GM18907 (cell line): ENCODE measurements around the gene TYW1.
"Not testable (repeated sequence)": the region's sequence is repeated elsewhere in the genome, so short reads cannot be mapped to it uniquely, and the experiment has no call there.

Experiments
- ATAC-seq: cut with Tn5 transposase; IDR thresholded peaks from one replicate; pipeline ENCODE4 v1.9.1; 2021; ENCODE audit warnings: mild to moderate bottlenecking, moderate library complexity; ENCODE audit not compliant: unreplicated experiment

Gene TYW1

GRCh38 chr7:67229018-67229417, 232.4 kb downstream of the TYW1 start:
- ATAC-seq: not testable (repeated sequence)

DNA sequence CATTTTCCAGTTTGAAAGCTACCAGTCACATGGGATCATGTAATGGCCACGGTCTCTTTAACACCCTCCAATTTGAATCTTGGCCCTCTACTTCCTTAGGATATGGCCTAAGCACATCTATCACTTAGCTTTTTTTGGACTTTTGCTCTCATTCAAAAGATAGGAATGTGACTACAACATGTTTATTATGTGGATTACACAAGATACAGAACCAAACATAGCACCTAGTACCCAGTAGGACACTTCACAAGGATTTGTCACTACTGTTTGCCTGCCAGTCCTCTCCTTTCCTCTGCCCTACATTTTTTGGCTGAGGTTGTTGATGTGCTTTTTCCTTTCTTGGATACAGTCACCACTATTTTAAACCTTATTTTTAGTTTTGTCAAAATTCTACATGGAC, 233.4 kb downstream of the TYW1 start:
- not testable (repeated sequence) for ATAC-seq

- ATAC-seq: not testable (repeated sequence)
Measured at GRCh38 chr7:67233506-67233905, 236.9 kb downstream of the TYW1 start.

DNA sequence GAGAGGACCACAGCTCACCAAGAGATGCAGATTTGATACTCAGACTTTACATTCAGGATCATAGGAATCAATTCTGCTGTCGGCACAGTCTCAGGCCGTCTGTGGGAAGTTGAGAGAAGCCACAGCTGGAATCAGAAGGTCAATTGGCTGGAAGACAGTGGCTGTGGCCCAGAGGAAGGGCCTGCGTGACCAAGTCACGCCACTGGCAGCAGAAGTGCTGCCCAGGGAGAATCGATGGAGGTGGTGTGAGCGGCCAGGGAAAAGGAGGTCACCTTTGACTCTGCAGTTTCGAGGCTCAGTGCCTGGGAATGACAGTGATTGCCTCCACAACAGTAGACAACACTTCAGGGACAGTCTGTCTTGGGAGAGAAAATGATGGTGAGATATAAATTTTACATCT, 239.6 kb downstream of the TYW1 start:
- not testable (repeated sequence) for ATAC-seq

DNA sequence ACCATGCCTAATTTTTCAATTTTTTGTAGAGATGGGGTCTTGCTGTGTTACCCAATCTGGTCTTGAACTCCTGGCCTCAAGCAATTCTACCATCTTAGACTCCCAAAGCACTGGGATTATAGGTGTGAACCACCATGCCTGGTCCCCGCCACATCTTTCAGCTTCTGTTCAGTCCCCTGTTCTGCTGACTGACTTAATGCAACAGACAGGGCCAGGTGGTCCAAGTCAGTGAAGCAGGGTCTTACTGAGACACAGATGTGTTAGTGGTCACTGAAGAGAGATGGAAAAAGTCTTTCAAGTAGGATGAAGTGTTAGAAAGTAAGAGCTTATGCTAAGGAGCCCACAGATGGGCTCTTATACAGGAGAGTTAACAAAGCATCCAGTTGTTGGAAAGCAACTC, 246.2 kb downstream of the TYW1 start:
- not testable (repeated sequence) for ATAC-seq

- not testable (repeated sequence) for ATAC-seq
Measured at GRCh38 chr7:67248364-67248763, 251.7 kb downstream of the TYW1 start.

GRCh38 chr7:67251986-67252558, 255.4 kb downstream of the TYW1 start:
- no peak for ATAC-seq

DNA sequence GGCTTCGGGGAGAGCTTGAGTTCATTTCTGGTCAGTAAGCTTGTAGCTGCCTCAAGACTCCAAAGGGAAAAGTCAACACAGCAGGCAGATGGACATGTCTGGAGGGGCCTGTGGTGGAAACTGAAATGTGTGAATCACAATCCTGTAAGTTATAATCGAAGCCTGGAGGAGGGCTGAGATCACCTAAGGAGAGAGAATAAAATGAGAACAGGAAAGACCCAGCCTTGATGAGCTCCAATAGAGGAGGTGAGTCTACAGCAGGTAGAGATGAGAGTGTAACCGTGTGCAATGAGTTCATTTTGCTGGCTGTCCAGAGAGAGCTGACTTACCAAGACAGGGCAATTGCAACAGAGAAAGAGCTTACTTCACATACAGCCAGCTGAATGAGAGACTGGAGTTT, 258.4 kb downstream of the TYW1 start:
- not testable (repeated sequence) for ATAC-seq

DNA sequence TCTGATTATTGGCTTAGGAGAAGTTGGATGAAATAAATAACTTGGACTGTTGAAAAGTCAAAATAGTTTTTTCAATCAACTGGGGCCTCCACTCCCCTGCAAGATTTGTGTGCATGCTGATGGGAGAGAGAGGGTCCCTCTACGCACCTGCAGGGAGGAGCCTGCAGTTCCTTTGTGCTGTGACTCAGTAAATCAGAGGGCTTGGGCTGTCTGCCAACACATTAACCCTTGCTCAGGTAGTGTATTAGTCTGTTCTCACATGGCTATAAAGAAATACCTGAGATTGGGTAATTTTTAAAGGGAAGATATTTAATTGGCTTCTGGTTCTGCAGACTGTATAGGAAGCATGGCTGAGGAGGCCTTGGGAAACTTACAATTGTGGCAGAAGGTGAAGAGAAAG, 261.1 kb downstream of the TYW1 start:
- not testable (repeated sequence) for ATAC-seq

DNA sequence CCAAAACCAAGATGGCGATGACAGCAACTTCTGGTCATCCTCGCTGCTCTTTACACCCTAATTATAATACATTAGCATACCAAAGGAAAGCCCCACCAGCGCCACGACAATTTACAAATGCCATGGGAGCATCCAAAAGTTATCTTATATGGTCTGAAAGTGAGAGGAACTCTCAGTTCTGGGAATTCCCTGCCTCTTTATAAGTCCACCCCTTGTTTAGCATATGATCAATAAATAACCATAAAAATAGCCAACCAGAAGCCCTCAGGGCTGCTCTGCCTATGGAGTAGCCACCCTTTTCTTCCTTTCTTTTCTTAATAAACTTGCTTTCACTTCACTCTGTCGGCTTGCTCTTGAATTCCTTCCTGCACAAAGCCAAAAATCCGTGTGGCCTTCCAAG, 262.7 kb downstream of the TYW1 start:
- ATAC-seq: not testable (repeated sequence)

GRCh38 chr7:67260166-67260586, 263.5 kb downstream of the TYW1 start:
- not testable (repeated sequence) for ATAC-seq

DNA sequence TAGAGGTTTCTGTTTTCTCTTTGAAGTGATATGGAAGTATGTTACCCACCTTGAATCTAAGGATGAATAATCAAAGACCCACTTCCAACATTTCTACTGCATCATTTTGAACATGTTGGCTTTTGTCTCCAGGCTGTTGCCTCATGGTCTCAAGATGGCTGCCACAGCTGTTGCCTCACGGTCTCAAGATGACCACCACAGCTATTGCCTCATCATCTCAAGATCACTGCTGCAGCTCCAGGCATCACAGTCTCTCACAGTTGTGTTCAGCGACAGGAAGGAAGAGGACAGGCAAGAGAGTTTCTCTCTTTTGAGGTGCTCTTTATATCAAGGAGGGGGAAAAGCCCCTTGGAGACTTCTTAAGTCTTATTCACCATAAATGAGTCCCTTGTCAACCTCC, 267.4 kb downstream of the TYW1 start:
- not testable (repeated sequence) for ATAC-seq

- ATAC-seq: not testable (repeated sequence)
Measured at GRCh38 chr7:67266070-67266469, 269.4 kb downstream of the TYW1 start.

- no peak for ATAC-seq
Measured at GRCh38 chr7:67267914-67268313, 271.3 kb downstream of the TYW1 start.

GRCh38 chr7:67269916-67270315, 273.3 kb downstream of the TYW1 start:
- not testable (repeated sequence) for ATAC-seq
